GM23338 (cell line): ENCODE data around the gene TRIM23. TPM values are rescaled to one million over a fixed set of nuclear protein-coding genes. Genes with fewer than 3 reads are reported as not detected.

Experiments used
- ATAC-seq: fragments of 200-7000 bp; cut with Tn5 transposase; 3 replicates; pipeline ENCODE4 v1.9.1; 2020
- DNase-seq: peaks from one replicate; pipeline ENCODE4 v3.0.0-alpha.2; 2015; ENCODE audit warnings: low spot score
- H2AFZ ChIP-seq: fragments of 200-600 bp; sonication (generic); 2 replicates; pipeline ENCODE4 v1.8.0; 2016; ENCODE audit warnings: antibody characterized with exemption, mild to moderate bottlenecking, moderate library complexity
- H3F3A ChIP-seq: fragments of 200-600 bp; sonication (generic); replicated peaks from 2 replicates; pipeline ENCODE4 v1.8.0; 2017; ENCODE audit warnings: antibody characterized with exemption, mixed run types, low read depth
- H3K27ac ChIP-seq: fragments of 200-600 bp; sonication (generic); 2 replicates; pipeline ENCODE4 v1.6.1; 2016; ENCODE audit warnings: low read depth
- H3K27me3 ChIP-seq: fragments of 200-600 bp; sonication (generic); 2 replicates; pipeline ENCODE4 v1.8.0; 2016; ENCODE audit warnings: mild to moderate bottlenecking, mixed run types, moderate library complexity; ENCODE audit not compliant: insufficient read depth
- H3K36me3 ChIP-seq: fragments of 200-600 bp; sonication (generic); 2 replicates; pipeline ENCODE4 v1.8.0; 2016; ENCODE audit warnings: mild to moderate bottlenecking; ENCODE audit not compliant: insufficient read depth
- H3K4me1 ChIP-seq: fragments of 200-600 bp; sonication (generic); 2 replicates; pipeline ENCODE4 v1.8.0; 2016; ENCODE audit warnings: mild to moderate bottlenecking, moderate library complexity; ENCODE audit not compliant: insufficient read depth
- H3K4me2 ChIP-seq: fragments of 200-600 bp; sonication (generic); 2 replicates; pipeline ENCODE4 v1.7.1; 2017; ENCODE audit warnings: mixed run types
- H3K4me3 ChIP-seq: fragments of 200-600 bp; sonication (generic); 2 replicates; pipeline ENCODE4 v1.6.1; 2016; ENCODE audit warnings: mixed run types
- H3K79me2 ChIP-seq: fragments of 200-600 bp; sonication (generic); replicated peaks from 2 replicates; pipeline ENCODE4 v1.8.0; 2017; ENCODE audit warnings: mild to moderate bottlenecking; ENCODE audit not compliant: insufficient read depth
- H3K9me2 ChIP-seq: fragments of 200-600 bp; sonication (generic); 2 replicates; pipeline ENCODE4 v1.8.0; 2017; ENCODE audit not compliant: insufficient read depth
- H4K20me1 ChIP-seq: fragments of 200-600 bp; sonication (generic); replicated peaks from 2 replicates; pipeline ENCODE4 v1.8.0; 2017; ENCODE audit warnings: mild to moderate bottlenecking; ENCODE audit not compliant: insufficient read depth
- H3K27ac Mint-ChIP-seq: 2 replicates; pipeline ENCODE4 v1.8.0; 2020; ENCODE audit warnings: inconsistent platforms, mild to moderate bottlenecking, moderate library complexity, mixed read lengths
- H3K27me3 Mint-ChIP-seq: 3 replicates; pipeline ENCODE4 v1.8.0; 2022; ENCODE audit warnings: low read depth, mild to moderate bottlenecking, moderate library complexity, mixed read lengths, inconsistent platforms; ENCODE audit not compliant: insufficient read depth, poor library complexity
- H3K36me3 Mint-ChIP-seq: 3 replicates; pipeline ENCODE4 v1.8.0; 2021; ENCODE audit warnings: low read depth, mild to moderate bottlenecking, inconsistent platforms, moderate library complexity, mixed read lengths
- H3K4me1 Mint-ChIP-seq: 3 replicates; pipeline ENCODE4 v1.8.0; 2020; ENCODE audit warnings: mild to moderate bottlenecking, inconsistent platforms, mixed read lengths
- H3K4me3 Mint-ChIP-seq: 3 replicates; pipeline ENCODE4 v1.8.0; 2021; ENCODE audit warnings: moderate library complexity, mild to moderate bottlenecking, inconsistent platforms, mixed read lengths
- H3K9me3 Mint-ChIP-seq: 3 replicates; pipeline ENCODE4 v1.8.0; 2020; ENCODE audit warnings: moderate library complexity, mild to moderate bottlenecking, inconsistent platforms, mixed read lengths
- EZH2 ChIP-seq: fragments of 200-600 bp; sonication (generic); IDR thresholded peaks from one replicate; pipeline ENCODE4 v1.8.0; 2017; ENCODE audit warnings: antibody characterized with exemption, mild to moderate bottlenecking, low read depth; ENCODE audit not compliant: unreplicated experiment
- EZH2phosphoT487 ChIP-seq: fragments of 200-600 bp; sonication (generic); IDR thresholded peaks from one replicate; pipeline ENCODE4 v1.8.1; 2018; ENCODE audit warnings: antibody characterized with exemption; ENCODE audit not compliant: unreplicated experiment
- ZNF331 ChIP-seq: fragments of 250-450 bp; sonication (Bioruptor Pico); IDR thresholded peaks from 2 replicates; pipeline ENCODE4 v1.5.0; 2020; ENCODE audit warnings: low read depth, mild to moderate bottlenecking, moderate library complexity
- polyA plus RNA-seq: library from polyadenylated mRNA; unstranded; fragments of >200 nt; fragmentation: Nextera tagmentation; extraction: Ambion mirVana; gene quantifications from 2 replicates; pipeline ENCODE4 v1.2.1, GENCODE V29; 2016
- total RNA-seq: library from RNA; depleted of rRNA; stranded (reverse); fragments of >200 nt; shearing (Covaris generic); gene quantifications from 2 replicates; pipeline ENCODE4 v1.2.3, GENCODE V29; 2014
- TF ChIP-seq, protein P1 (sequence below): fragments of 250-450 bp; sonication (Bioruptor Pico); IDR thresholded peaks from 2 replicates; pipeline ENCODE4 v1.5.0; 2020; ENCODE audit warnings: mild to moderate bottlenecking, moderate library complexity

Gene TRIM23
- total and polyA plus RNA-seq, 2 experiments from 2014 or later, result 5.4 to 10.4 TPM

DNA sequence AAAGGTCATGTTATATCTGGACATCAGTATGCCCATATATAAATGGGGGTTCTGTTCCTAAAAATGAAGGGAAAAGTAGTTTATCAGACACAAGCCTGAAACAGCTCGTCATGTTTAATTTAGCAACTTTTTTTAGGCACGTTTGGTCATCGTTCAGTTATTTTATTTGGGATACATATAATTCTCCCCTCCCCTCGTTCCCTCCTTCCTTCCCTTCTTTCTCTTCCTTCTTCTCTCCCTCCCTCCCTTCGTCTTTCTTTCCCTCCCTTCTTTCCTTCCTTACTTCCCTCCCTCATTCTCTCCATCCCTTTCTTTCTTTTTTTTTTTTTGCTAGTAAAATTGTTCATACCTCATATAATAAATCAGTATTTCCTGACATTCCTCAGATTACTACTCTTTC is 57.6 kb downstream of the TRIM23 start (continued):
- TF ChIP-seq, protein P1, sequence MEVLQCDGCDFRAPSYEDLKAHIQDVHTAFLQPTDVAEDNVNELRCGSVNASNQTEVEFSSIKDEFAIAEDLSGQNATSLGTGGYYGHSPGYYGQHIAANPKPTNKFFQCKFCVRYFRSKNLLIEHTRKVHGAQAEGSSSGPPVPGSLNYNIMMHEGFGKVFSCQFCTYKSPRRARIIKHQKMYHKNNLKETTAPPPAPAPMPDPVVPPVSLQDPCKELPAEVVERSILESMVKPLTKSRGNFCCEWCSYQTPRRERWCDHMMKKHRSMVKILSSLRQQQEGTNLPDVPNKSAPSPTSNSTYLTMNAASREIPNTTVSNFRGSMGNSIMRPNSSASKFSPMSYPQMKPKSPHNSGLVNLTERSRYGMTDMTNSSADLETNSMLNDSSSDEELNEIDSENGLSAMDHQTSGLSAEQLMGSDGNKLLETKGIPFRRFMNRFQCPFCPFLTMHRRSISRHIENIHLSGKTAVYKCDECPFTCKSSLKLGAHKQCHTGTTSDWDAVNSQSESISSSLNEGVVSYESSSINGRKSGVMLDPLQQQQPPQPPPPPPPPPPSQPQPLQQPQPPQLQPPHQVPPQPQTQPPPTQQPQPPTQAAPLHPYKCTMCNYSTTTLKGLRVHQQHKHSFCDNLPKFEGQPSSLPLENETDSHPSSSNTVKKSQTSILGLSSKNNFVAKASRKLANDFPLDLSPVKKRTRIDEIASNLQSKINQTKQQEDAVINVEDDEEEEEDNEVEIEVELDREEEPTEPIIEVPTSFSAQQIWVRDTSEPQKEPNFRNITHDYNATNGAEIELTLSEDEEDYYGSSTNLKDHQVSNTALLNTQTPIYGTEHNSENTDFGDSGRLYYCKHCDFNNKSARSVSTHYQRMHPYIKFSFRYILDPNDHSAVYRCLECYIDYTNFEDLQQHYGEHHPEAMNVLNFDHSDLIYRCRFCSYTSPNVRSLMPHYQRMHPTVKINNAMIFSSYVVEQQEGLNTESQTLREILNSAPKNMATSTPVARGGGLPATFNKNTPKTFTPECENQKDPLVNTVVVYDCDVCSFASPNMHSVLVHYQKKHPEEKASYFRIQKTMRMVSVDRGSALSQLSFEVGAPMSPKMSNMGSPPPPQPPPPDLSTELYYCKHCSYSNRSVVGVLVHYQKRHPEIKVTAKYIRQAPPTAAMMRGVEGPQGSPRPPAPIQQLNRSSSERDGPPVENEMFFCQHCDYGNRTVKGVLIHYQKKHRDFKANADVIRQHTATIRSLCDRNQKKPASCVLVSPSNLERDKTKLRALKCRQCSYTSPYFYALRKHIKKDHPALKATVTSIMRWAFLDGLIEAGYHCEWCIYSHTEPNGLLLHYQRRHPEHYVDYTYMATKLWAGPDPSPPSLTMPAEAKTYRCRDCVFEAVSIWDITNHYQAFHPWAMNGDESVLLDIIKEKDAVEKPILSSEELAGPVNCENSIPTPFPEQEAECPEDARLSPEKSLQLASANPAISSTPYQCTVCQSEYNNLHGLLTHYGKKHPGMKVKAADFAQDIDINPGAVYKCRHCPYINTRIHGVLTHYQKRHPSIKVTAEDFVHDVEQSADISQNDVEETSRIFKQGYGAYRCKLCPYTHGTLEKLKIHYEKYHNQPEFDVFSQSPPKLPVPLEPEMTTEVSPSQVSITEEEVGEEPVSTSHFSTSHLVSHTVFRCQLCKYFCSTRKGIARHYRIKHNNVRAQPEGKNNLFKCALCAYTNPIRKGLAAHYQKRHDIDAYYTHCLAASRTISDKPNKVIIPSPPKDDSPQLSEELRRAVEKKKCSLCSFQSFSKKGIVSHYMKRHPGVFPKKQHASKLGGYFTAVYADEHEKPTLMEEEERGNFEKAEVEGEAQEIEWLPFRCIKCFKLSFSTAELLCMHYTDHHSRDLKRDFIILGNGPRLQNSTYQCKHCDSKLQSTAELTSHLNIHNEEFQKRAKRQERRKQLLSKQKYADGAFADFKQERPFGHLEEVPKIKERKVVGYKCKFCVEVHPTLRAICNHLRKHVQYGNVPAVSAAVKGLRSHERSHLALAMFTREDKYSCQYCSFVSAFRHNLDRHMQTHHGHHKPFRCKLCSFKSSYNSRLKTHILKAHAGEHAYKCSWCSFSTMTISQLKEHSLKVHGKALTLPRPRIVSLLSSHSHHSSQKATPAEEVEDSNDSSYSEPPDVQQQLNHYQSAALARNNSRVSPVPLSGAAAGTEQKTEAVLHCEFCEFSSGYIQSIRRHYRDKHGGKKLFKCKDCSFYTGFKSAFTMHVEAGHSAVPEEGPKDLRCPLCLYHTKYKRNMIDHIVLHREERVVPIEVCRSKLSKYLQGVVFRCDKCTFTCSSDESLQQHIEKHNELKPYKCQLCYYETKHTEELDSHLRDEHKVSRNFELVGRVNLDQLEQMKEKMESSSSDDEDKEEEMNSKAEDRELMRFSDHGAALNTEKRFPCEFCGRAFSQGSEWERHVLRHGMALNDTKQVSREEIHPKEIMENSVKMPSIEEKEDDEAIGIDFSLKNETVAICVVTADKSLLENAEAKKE, result no peak
- TF ChIP-seq ZNF331 (CRISPR knock-in tag), result no peak

DNA sequence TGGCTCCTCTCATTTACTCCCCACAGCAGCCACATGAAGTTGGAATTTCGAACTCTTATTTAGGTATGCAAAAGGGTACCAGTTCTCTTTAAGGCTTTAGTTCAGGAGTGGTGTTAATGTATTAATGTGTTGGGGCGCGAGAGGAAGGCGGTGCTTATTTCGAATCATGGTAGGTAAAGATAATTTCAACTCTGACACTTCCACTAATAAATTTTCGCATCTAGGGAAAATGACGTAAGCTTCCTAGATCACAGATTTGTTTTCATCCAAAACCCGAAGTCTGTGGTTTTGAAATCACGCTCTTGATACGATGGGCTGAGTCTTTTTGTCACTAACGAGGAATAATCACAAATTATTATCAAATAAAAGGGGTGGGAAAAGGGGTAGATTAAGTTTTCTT is 60.4 kb downstream of the TRIM23 start:
- Histone ChIP-seq H4K20me1 (peaks cover 4% of the 10 kb centered on the region; the same call in 1 of the 2 replicates), H3K36me3 (peaks cover 4% of the 10 kb centered on the region; the same call in 1 of the 2 replicates), H3K27ac (peak overlapping the region; percentile 97), H3F3A (no peaks in the 10 kb centered on the region), H3K79me2 (peaks cover 67% of the 10 kb centered on the region), H3K4me2 (peak overlapping the region; percentile 83), H3K9me2 (no peaks in the 10 kb centered on the region), H2AFZ (peak overlapping the region; percentile 80), H3K4me1 (peaks cover 11% of the 10 kb centered on the region), H3K4me3 (peak overlapping the region; percentile 82), H3K27me3 (no peaks in the 10 kb centered on the region)
- peaks cover 6% of the 10 kb centered on the region for H3K36me3 Mint-ChIP-seq
- DNase-seq (peak; percentile 2), ATAC-seq (no peak)
- H3K27me3 Mint-ChIP-seq, result peaks cover 4% of the 10 kb centered on the region
- peaks cover 11% of the 10 kb centered on the region for H3K4me1 Mint-ChIP-seq
- peak overlapping the region; percentile 98 for H3K27ac Mint-ChIP-seq
- peak overlapping the region; percentile 92 for H3K4me3 Mint-ChIP-seq
- no peaks in the 10 kb centered on the region for H3K9me3 Mint-ChIP-seq
- TF ChIP-seq EZH2 (no peak), EZH2phosphoT487 (no peak), ZNF331 (CRISPR knock-in tag) (no peak)
